Measurements from ENCODE around the gene CHRDL2. TPM values are rescaled to one million over a fixed set of nuclear protein-coding genes. Genes with fewer than 3 reads are reported as not detected.

CHRDL2 gene
- total and polyA plus RNA-seq, 2 donors from 2014 or later, result 2.0 to 3.9 TPM

DNA sequence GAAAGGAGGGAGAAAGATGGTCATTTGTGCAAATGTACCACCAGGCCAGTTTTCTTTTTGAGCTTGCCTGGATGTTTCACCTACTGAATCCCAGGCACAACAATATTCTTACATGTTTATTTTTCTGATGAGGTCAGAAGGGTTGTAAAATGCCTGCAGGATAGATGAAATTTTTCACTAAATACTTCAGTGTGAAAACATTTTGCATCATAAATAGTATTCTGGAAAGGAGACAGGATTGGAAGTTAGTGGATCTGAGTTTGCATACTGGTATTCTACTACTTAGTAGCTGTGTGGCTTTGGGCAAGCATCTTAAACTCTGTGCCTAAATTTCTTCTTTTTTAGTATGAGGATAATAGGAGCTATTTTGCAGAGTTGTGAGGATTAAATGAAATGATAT lies 42.2 kb upstream of the CHRDL2 start:
- intact Hi-C loops (cut with DNase I), result no loop called here
- no peak overlapping the region for H3K27ac ChIP-seq (ENCODE audit: low read depth in 2 of 2, low read length in 2 of 2)
- no peak for FAIRE-seq
- peaks cover 0 to 5% (median 0%) of the 10 kb centered on the region in 3 donors for H3K4me1 ChIP-seq (ENCODE audit: control insufficient read depth in 2 of 3, insufficient read depth in 2 of 3, low read depth in 1 of 3, low read length in 3 of 3)
- no peak overlapping the region for H3K4me3 ChIP-seq (ENCODE audit: low read length in 3 of 3)
- no peaks in the 10 kb centered on the region for H3K36me3 ChIP-seq (ENCODE audit: control insufficient read depth in 2 of 3, insufficient read depth in 3 of 3, low read length in 3 of 3)
- DNase-seq, result no peak
- H3K9me3 ChIP-seq (ENCODE audit: control insufficient read depth in 2 of 3, insufficient read depth in 1 of 3, low read length in 3 of 3), result no peaks in the 10 kb centered on the region
- TF ChIP-seq, protein P1, sequence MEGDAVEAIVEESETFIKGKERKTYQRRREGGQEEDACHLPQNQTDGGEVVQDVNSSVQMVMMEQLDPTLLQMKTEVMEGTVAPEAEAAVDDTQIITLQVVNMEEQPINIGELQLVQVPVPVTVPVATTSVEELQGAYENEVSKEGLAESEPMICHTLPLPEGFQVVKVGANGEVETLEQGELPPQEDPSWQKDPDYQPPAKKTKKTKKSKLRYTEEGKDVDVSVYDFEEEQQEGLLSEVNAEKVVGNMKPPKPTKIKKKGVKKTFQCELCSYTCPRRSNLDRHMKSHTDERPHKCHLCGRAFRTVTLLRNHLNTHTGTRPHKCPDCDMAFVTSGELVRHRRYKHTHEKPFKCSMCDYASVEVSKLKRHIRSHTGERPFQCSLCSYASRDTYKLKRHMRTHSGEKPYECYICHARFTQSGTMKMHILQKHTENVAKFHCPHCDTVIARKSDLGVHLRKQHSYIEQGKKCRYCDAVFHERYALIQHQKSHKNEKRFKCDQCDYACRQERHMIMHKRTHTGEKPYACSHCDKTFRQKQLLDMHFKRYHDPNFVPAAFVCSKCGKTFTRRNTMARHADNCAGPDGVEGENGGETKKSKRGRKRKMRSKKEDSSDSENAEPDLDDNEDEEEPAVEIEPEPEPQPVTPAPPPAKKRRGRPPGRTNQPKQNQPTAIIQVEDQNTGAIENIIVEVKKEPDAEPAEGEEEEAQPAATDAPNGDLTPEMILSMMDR (IDR thresholded peaks at IDR 0.05; ENCODE audit: borderline replicate concordance, extremely low read depth, insufficient read depth), result no peak
- H3K27me3 ChIP-seq (ENCODE audit: control insufficient read depth, insufficient read depth, low read length), result no peaks in the 10 kb centered on the region
- H3K9ac ChIP-seq (ENCODE audit: low read length in 3 of 3), result no peak overlapping the region

GRCh38 chr11:74771139-74771538 lies 39.9 kb upstream of the CHRDL2 start:
- H3K27me3 ChIP-seq (ENCODE audit: control insufficient read depth, insufficient read depth, low read length), result no peaks in the 10 kb centered on the region
- no peaks in the 10 kb centered on the region for H3K9me3 ChIP-seq (ENCODE audit: control insufficient read depth in 2 of 3, insufficient read depth in 1 of 3, low read length in 3 of 3)
- H3K4me1 ChIP-seq (ENCODE audit: control insufficient read depth in 2 of 3, insufficient read depth in 2 of 3, low read depth in 1 of 3, low read length in 3 of 3), result peaks cover 0 to 5% (median 0%) of the 10 kb centered on the region in 3 donors
- intact Hi-C loops (cut with DNase I), result no loop called here
- no peak overlapping the region for H3K27ac ChIP-seq (ENCODE audit: low read depth in 2 of 2, low read length in 2 of 2)
- no peak overlapping the region for H3K9ac ChIP-seq (ENCODE audit: low read length in 3 of 3)
- DNase-seq, result no peak
- no peaks in the 10 kb centered on the region for H3K36me3 ChIP-seq (ENCODE audit: control insufficient read depth in 2 of 3, insufficient read depth in 3 of 3, low read length in 3 of 3)
- no peak for FAIRE-seq
- H3K4me3 ChIP-seq (ENCODE audit: low read length in 3 of 3), result no peak overlapping the region
- TF ChIP-seq, protein P1 (IDR thresholded peaks at IDR 0.05; ENCODE audit: borderline replicate concordance, extremely low read depth, insufficient read depth), result no peak

- intact Hi-C loops (cut with DNase I), result no loop called here
- DNase-seq, result no peak
- TF ChIP-seq, protein P1 (IDR thresholded peaks at IDR 0.05; ENCODE audit: borderline replicate concordance, extremely low read depth, insufficient read depth), result no peak
- H3K27me3 ChIP-seq (ENCODE audit: control insufficient read depth, insufficient read depth, low read length), result no peaks in the 10 kb centered on the region
- no peaks in the 10 kb centered on the region for H3K9me3 ChIP-seq (ENCODE audit: control insufficient read depth in 2 of 3, insufficient read depth in 1 of 3, low read length in 3 of 3)
- no peaks in the 10 kb centered on the region for H3K36me3 ChIP-seq (ENCODE audit: control insufficient read depth in 2 of 3, insufficient read depth in 3 of 3, low read length in 3 of 3)
- H3K4me1 ChIP-seq (ENCODE audit: control insufficient read depth in 2 of 3, insufficient read depth in 2 of 3, low read depth in 1 of 3, low read length in 3 of 3), result peaks cover 0 to 5% (median 0%) of the 10 kb centered on the region in 3 donors
- no peak overlapping the region for H3K27ac ChIP-seq (ENCODE audit: low read depth in 2 of 2, low read length in 2 of 2)
- no peak for FAIRE-seq
- H3K4me3 ChIP-seq (ENCODE audit: low read length in 3 of 3), result no peak overlapping the region
- no peak overlapping the region for H3K9ac ChIP-seq (ENCODE audit: low read length in 3 of 3)
Measured at GRCh38 chr11:74770456-74770855, 39.2 kb upstream of the CHRDL2 start.
